Activated CD8-positive, alpha-beta memory T cell treated with anti-CD3 and anti-CD28 coated beads for 48 hours (primary cell): ENCODE measurements around the gene FTMT.
"Not testable (repeated sequence)": the region's sequence is repeated elsewhere in the genome, so short reads cannot be mapped to it uniquely, and the experiment has no call there.

Experiments used
- DNase-seq, 3 experiments: peaks; one replicate each; pipeline ENCODE4 v3.0.0-alpha.2; 2020; ENCODE audit warnings: low read depth in 2 of 3, low spot score in 2 of 3

Gene FTMT

GRCh38 chr5:121851643-121852574 lies at the start of gene FTMT:
TSS of gene FTMT (plus strand) at chr5:121851882. CDS start at chr5:121851964, 82 bp downstream.
- DNase-seq = no peak

DNA sequence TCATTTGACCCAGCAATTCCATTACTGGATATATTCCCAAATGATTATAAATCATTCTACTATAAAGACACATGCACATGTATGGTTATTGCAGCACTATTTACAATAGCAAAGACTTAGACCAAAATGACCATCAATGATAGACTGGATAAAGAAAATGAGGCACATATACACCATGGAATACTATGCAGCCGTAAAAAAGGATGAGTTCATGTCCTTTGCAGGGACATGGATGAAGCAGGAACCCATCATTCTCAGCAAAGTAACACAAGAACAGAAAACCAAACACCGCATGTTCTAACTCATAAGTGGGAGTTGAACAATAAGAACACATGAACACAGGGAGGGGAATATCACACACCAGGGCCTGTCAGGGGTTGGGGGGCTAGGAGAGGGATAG lies 46.4 kb upstream of the FTMT start:
- not testable (repeated sequence) for DNase-seq

- no peak for DNase-seq
Measured at GRCh38 chr5:121805911-121806310, 45.8 kb upstream of the FTMT start.

DNA sequence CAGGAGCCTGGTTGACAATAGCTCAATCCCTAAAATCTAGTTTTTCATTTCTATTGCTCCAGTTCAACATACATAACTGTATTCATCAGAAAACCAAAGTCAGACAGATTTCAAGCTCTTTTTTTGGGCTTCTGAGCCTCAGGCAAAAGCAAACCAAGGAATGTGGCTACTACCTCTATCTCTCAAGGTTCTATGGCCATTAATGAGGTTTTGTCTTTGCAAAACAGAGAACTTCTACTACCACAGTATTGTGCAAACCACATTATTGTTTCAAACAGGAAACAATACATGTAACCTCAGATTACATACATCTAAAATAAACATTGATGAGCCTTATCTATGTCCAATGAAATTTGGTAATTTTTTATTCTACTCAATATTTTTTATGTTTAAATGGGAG lies 35.5 kb upstream of the FTMT start:
- DNase-seq = no peak

DNA sequence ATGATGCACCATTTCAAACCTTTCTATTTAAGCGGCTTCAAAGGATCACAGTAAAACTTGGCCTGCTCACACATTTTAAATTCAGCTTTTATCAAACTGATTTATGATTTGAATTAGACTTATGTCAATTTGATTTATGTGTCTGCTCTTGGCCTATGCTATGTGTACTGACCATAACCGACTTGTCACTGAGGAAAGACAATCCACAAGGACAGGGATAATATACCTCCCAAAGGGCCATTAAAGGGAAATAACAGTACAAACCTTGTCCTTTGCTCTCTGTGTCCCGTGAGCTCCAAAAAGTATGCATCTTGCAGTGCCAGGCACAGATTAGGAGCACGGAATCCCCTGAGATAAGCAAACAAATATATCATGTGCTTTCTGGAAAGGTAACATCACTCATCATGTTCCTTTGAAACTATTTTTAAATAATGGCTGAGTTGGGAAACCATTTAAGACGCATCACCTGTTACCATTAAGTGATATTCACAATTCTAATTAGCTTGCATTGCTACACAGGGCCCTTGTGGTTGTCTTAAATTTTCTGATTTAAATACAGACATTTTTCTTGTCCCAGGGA lies 31.9 kb upstream of the FTMT start:
- no peak for DNase-seq

DNA sequence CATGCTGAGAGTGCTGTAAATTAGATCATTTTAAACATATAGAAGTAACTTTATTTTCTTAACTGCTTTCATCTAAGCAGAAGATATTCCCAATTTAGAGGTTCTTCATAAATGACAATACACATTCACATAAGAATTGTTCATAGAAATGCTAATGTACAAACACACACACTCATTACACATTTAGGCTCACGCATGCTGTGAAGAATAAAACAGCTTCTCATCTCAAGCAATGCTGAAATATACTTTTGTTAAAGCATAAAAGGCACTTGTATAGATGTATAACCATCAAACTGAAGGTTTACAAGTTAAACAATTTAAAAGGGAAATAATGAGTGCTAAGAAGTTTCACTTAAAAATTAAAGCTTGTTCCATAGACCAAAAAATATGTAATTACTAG lies 18.1 kb upstream of the FTMT start:
- DNase-seq = no peak

DNA sequence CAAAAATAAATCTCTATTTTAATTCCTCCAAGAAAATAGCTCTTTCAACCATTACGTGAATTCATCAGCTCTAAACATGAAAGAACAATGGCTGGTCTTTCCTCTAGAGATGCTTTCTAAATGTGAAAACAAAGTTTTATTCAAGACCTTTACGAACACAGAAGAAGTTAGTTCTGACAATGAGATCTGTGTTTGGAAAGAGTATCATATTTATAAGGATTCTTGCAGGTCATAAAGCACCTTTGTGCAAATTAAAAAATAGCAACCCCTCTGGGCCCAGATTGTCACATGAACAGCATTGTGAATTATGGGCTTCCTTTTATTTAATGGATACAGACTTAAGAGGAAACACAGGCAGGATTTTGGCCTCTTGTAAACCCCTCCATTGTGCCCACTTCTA lies 17.7 kb upstream of the FTMT start:
- no peak for DNase-seq

GRCh38 chr5:121841892-121842291 lies 9.8 kb upstream of the FTMT start:
- DNase-seq = no peak

DNA sequence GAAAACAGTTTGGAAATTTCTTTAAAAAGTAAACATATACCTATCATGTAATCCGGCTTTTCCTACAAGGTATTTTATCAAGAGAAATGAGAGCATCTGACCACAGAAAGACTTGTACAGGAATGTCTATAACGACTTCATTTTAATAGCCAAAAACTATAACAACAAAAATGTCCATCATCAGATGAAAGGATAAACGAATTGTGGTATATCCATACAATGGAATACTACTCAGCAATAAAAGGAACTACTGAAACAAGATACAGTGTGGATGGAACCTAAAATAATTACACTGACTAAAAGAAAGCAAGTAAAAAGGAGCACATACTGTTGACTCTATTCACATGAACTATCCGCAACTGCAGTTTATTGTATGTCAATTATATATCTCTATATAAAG lies 1.4 kb upstream of the FTMT start:
- DNase-seq = no peak

- no peak for DNase-seq
Measured at GRCh38 chr5:121853850-121854249, 2.2 kb downstream of the FTMT start.

DNA sequence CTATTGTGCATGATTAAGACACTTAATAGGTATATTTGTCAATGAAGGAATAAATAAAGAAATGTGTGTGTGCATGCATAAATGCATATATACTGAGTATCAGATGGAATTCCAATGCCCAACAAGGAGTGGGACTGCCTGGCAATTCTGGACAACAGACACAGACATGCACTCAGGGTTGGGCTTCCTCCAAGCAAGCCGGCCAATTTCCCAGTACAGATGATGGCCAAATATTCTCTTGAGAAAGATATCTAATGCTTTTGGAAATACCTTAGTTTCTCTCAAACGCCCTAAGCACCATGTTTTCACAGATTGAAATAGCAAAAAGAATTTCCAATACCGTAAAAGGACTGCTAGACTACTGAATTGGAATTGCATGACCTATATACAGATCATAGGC lies 11.1 kb downstream of the FTMT start:
- no peak for DNase-seq

GRCh38 chr5:121863753-121864285 lies 12.1 kb downstream of the FTMT start:
- no peak for DNase-seq

DNA sequence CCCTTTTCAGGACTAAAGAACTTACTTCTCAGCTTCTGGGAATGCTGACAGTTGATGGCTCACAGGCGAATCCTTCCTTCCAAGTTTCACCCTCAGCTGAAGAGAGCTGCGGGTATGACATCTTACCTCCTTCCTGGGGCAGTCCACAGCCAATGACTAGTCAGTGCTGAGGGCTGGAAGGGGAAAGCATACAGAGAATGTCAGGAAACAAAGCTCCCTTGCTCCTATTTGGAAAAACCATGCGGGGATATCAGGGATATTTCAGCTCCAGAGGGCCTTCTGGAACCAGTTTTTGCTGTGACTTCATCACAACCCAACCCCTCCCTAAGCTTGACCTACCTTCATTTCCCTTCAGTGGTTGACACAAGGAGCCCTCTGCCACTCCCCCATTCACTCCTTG lies 15.7 kb downstream of the FTMT start:
- no peak for DNase-seq

DNA sequence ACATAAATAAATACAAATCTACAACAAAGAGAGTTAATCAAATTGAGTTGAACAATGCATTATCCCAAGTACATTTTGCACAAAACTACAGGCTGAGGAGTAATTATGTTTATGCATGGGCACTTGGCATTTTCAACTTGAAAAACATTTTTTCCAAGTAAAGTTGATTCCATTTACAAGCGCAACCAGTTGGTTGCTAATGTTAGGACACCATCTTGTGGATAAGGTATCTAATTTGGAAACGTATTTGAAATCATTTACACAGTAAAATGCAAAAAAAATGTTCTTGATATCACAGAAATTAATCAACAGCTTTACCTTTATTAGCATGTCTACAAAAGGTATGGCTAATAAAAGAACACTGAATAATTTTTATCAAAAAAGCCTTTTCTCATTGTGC lies 18.8 kb downstream of the FTMT start:
- no peak for DNase-seq

DNA sequence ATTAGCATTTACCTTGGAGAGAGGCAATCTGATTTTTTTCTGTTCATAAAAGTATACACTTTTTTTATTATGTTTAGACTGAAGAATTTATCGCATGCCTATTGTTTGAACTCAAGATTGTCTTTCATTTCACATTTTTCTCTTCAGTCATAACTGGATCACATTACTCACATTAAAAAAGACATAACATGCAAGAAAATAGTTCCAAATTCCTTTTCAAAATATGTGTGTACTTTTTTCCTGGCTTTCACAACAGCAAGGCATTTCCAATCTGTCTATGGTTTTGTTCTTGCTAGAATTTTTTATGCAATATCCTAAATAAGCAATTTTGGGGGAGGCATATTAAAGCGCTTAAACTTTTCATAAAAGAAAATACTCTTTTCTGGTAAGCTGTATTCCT lies 21.2 kb downstream of the FTMT start:
- DNase-seq = no peak

GRCh38 chr5:121873409-121873808 lies 21.7 kb downstream of the FTMT start:
- DNase-seq = no peak

- DNase-seq = no peak
Measured at GRCh38 chr5:121885630-121886029, 33.9 kb downstream of the FTMT start.

- no peak for DNase-seq
Measured at GRCh38 chr5:121887727-121888126, 36.0 kb downstream of the FTMT start.

- DNase-seq = no peak
Measured at GRCh38 chr5:121890297-121890858, 38.7 kb downstream of the FTMT start.

GRCh38 chr5:121897341-121897740 lies 45.7 kb downstream of the FTMT start:
- no peak for DNase-seq

DNA sequence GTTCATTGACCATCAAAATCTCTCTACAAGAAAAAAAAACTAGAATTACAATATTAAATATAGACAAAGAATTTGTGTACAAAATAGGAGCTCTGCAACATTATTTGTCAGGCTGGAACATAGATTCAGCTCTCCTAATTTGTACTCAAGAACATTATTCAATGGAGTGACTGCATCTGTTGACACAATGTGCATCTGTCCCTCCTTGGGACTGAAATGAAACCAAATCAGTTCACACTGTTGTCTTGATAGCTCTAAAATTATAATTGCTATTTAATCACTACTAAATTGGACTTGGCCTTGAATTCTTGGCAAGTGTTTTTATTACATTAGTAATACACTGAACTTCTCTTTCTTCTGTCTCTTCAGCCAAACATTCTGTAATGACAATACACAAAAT lies 47.7 kb downstream of the FTMT start:
- no peak for DNase-seq
